HepG2 (cell line): ENCODE data around the gene ARSB.

Source experiments
- BRCA1 ChIP-seq: sonication (generic); formaldehyde crosslinking; IDR thresholded peaks from 2 replicates; pipeline ENCODE4 v1.4.0; 2020; ENCODE audit warnings: missing genetic modification reagents
- CTCF ChIP-seq: sonication (generic); formaldehyde crosslinking; IDR thresholded peaks from 2 replicates; pipeline ENCODE4 v1.5.0; 2020; ENCODE audit warnings: mild to moderate bottlenecking, missing genetic modification reagents, moderate library complexity
- E2F5 ChIP-seq: sonication (generic); formaldehyde crosslinking; conservative IDR thresholded peaks from 2 replicates; pipeline ENCODE4 v1.4.0; 2020; ENCODE audit warnings: missing genetic modification reagents
- FOSL2 ChIP-seq: sonication (generic); formaldehyde crosslinking; IDR thresholded peaks from 2 replicates; pipeline ENCODE4 v1.4.0; 2020; ENCODE audit warnings: missing genetic modification reagents
- MTA1 ChIP-seq: sonication (generic); formaldehyde crosslinking; IDR thresholded peaks from 2 replicates; pipeline ENCODE4 v1.4.0; 2020; ENCODE audit warnings: missing genetic modification reagents, mild to moderate bottlenecking, borderline replicate concordance
- POLR2AphosphoS5 ChIP-seq: IDR thresholded peaks from 2 replicates; pipeline ENCODE4 v1.6.1; 2012; ENCODE audit warnings: low read depth, low read length
- ZNF138 ChIP-seq: sonication (generic); formaldehyde crosslinking; IDR thresholded peaks from 2 replicates; pipeline ENCODE4 v1.5.0; 2020; ENCODE audit warnings: mild to moderate bottlenecking, low read depth, missing genetic modification reagents

GRCh38 chr5:78811866-78812265 lies 173.2 kb downstream of the ARSB start:
- TF ChIP-seq MTA1 (CRISPR knock-in tag) (no peak), ZNF138 (CRISPR knock-in tag) (no peak), BRCA1 (CRISPR knock-in tag) (no peak), CTCF (CRISPR knock-in tag) (no peak), E2F5 (CRISPR knock-in tag) (no peak), FOSL2 (CRISPR knock-in tag) (no peak), POLR2AphosphoS5 (no peak)
